Midbrain (tissue), 1 donor: ENCODE results near the gene IL19.
"Not testable (repeated sequence)": the region's sequence is repeated elsewhere in the genome, so short reads cannot be mapped to it uniquely, and the experiment has no call there.

ENCODE experiments used
- DNase-seq: peaks from one replicate; lab custom pipeline; 2025; lab: John Stamatoyannopoulos, UW

IL19 gene

DNA sequence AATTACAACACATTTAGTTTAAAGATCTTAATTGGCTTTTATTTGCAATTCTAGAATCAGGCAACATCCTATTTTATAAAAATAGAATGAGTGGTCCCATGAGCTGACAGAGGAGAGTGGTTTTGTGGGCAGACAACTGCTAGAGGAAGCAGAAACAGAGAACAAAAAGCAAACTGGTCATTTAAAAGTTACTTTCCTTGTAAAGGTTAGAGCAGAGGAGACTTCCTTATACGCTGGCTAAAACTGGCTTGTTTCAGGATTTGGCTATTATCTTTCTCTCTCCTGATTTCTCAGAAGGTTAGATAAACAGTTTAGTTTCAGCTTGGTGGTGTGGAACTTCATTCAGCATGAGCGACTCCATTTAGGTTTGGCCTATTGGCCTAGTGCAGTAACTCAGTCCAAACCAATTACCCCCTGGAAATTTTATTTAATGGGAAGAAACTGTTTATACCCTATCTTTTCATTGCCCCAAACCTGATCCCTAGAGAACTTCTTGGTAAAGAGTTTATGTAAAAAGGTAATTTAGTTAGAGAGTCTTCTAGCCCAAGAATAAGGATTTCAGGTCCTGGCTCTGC, 62.6 kb downstream of the IL19 start:
- DNase-seq, result peak; percentile 5

- no peak for DNase-seq
Measured at GRCh38 chr1:206833801-206834200, 63.2 kb downstream of the IL19 start.

- DNase-seq, result no peak
Measured at GRCh38 chr1:206834217-206834616, 63.6 kb downstream of the IL19 start.

- no peak for DNase-seq
Measured at GRCh38 chr1:206834711-206835110, 64.1 kb downstream of the IL19 start.

DNA sequence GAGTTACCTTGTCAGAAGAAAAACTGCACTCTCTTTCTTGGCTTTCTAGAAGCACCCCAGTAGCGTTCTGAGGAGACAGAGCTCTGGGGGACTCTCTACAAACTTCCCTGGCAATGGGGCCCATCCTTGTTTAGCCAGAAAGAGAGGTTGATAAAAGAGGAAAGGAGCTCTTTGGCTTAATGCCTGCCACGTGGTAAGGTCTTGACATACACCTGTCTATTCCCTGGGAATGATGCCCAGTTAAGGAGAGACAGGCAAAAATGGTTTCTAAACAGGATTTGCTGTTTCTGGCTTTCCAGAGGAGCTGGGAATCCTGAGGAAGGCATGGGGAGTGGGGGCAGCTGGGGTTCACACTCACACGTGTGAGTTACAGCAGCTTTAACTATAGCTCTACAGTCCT, 64.6 kb downstream of the IL19 start:
- no peak for DNase-seq

GRCh38 chr1:206836111-206836510, 65.5 kb downstream of the IL19 start:
- no peak for DNase-seq

DNA sequence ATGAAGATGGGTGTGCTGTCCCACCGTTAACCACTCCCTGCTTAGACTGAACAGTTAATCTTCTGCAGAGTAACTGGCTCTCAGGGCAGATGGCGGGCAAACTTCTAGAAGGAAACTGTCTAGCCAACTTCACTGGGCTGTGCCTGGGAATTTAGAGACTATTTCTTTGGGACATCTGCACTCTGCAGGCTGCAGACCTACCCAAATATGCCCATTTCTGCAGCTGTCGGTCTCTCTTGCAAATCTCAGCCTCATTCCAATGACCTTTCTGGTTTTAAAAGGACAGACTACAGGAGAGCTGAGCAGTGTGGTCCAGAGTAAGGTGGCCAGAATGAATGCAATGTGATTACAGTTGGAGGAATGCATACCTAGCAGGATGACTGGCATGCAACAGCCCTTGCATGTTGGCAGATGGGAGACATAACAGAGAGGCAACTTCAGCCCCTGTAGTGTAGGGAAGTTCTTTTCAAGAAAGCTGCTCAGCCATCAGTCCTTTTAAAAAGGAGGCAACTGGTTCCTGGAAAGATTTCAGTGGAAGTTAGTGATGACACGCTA, 68.5 kb downstream of the IL19 start:
- DNase-seq, result no peak

DNA sequence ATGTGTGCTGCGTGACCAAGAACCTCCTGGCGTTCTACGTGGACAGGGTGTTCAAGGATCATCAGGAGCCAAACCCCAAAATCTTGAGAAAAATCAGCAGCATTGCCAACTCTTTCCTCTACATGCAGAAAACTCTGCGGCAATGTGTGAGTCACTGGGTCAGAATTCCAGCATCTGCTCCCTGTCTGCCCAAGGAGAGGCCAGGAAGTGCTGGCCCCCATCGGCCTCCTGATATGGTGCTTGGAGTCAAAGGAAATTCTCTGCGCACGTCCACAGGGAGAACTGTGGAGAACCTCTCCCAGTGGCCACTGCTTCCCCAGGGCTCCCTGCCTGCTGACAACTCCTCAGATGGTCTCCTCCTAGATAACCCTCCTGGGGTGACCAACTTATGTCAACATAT, 69.3 kb downstream of the IL19 start:
- no peak for DNase-seq

DNA sequence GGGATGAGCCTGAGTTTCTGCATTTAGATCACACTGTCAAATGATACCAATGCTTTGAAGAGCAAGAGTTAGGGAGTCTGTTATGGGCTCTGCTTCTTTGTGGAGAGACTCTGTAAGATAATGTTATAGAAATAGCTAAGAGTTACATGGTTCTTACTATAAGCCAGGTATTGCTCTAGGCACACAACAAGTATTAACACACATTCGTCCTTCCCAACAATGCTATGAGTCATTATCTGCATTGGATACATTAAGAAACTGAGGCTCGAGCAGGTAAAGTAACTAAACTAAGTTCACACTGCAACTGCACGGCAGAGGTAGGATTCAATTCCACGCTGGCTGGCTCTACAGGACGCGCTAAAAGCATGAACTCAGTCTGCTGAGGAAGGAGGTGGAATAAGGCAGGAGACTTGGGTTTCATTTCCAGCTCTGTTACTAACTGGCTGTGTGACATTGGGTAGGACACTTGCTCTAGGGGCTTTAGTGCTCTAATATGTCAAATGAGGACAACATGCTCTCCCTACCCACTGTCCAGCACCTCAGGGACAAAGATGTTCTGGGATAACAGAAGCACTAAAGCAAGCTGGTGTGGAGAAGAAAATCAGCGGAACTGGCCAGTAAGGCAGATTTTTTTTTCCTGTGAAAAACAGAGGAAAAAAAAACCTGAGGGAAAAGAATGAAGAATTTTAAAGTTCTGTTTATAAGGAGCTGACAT, 71.2 kb downstream of the IL19 start:
- DNase-seq, result no peak

- peak; percentile 1 for DNase-seq
Measured at GRCh38 chr1:206842854-206843253, 72.3 kb downstream of the IL19 start.

GRCh38 chr1:206843626-206844025, 73.1 kb downstream of the IL19 start:
- no peak for DNase-seq

DNA sequence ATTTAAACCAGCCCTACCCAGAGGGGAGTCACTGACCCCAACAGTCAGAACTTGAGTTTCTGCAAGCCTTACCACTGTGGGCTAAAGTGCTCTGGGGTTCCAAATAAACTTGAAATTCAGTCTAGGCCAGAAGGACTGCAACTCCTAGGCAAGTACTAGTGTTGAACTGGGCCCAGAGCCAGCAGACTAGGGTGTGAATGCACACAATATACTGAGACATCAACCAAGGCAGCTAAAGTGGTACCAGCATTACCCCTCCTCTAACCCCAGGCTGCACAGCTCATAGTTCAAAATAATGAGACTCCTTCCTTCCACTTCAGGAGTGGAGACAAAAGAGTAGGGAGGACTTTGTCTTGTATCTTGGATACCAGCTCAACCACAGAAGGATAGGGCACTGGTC, 75.9 kb downstream of the IL19 start:
- DNase-seq, result no peak

- no peak for DNase-seq
Measured at GRCh38 chr1:206847337-206847834, 76.8 kb downstream of the IL19 start.

GRCh38 chr1:206847946-206848345, 77.4 kb downstream of the IL19 start:
- no peak for DNase-seq

- DNase-seq, result no peak
Measured at GRCh38 chr1:206850401-206850800, 79.8 kb downstream of the IL19 start.

DNA sequence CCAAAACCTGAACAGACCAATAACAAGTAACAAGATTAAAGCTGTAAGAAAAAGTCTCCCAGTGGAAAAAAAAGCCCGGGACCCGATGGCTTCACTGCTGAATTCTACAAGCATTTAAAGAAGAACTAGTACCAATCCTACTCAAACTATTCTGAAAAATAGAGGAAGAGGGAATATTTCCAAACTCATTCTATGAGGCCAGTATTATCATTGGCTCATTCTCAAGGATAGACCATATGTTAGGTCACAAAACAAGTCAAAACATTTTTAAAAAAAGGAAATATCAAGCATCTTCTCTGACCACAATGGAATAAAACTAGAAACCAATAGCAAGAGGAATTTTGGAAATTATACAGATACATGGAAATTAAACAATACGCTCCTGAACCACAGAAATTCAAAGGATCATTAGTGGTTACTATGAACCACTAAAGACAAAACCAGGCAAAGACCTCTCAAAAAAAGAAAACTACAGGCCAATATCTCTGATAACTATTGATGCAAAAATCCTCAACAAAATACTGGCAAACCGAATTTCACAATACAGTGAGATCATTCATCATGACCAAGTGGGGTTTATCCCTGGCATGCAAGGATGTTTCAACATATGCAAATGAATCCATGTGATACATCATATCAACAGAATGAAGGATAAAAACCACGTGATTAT, 80.9 kb downstream of the IL19 start:
- DNase-seq, result no peak

DNA sequence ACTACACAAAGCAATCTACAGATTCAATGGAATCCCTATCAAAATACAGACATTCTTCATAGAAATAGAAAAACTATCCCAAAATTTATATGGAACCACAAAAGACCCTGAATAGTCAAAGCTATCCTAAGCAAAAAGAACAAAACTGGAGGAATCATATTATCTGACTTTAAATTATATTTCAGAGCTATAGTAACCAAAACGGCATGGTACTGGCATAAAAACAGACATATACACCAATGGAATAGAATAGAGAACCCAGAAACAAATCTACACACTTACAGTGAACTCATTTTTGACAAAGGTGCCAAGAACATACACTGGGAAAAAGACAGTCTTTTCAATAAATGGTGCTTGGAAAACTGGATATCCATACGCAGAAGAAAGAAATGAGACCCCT, 82.1 kb downstream of the IL19 start:
- DNase-seq, result not testable (repeated sequence)

- DNase-seq, result not testable (repeated sequence)
Measured at GRCh38 chr1:206853696-206854095, 83.1 kb downstream of the IL19 start.

DNA sequence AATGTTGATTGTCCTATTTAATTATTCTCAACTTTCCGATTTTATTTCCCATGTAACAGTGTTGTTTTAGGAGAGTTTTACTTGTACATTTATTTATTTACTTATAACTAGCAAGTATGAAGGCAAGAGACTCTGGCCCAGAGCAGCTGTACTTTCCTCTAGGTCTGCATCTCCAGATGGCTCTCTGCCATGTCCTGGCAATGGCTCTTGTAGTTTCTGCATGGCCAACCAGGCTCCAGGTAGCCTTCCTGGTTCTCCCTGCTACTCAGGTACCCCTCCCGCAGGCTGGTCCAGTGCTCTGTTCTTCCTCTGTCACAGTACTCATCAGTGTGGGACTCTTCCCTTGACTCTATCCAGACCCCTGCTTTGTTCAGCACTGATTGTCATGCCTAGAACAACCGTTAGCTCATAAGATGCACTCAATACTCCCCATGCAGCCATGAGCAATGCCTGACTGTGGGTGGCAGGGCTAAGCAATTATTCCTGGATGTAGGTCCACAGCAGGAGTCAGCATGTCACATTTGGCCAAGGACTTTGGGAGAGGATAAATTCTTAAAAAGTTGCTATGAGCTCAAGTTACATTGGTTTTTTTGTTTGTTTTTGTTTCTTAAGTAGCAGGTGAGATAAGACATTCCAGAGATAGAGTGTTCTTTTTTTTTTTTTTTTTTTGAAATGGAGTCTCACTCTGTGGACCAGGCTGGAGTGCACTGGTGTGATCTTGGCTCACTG, 84.0 kb downstream of the IL19 start:
- no peak for DNase-seq

GRCh38 chr1:206855859-206856258, 85.3 kb downstream of the IL19 start:
- no peak for DNase-seq

DNA sequence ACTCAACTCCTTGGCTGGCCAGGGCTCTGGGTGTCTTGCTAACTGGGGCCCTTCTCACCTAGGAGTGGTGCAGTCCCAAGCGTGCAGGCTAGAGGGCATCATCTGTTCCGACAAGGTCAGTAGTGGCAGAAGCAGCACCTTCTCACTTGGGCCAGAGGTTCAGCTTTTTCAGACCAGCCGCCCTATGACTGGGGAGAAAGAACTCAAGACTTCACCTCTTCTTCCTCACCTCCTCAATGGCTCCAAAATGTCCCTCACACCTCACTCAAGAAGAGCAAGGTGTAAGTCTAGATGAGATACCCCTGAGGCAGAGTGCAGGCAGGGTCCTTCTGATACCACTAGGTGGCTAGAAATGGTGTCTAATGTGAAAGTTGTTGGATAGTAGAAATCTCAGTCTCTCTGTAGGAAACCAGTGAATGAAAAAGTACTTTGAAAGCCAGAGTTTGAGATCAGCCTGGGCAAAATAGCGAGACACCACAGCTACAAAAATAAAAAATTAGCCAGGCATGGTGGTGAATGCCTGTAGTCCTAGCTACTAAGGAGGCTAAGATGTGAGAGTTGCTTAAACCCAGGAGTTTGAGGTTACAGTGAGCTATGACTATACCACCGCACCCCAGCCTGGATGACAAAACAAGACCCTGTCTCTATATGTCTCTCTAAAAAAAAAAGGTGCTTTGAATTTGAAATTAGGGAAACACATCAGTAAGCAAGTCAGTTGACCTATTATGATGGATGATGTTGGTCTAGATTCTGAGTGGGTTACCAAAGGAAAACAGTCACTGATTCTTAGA, 86.3 kb downstream of the IL19 start:
- no peak for DNase-seq
